ENCODE data around the gene TAGLN3.

DNA sequence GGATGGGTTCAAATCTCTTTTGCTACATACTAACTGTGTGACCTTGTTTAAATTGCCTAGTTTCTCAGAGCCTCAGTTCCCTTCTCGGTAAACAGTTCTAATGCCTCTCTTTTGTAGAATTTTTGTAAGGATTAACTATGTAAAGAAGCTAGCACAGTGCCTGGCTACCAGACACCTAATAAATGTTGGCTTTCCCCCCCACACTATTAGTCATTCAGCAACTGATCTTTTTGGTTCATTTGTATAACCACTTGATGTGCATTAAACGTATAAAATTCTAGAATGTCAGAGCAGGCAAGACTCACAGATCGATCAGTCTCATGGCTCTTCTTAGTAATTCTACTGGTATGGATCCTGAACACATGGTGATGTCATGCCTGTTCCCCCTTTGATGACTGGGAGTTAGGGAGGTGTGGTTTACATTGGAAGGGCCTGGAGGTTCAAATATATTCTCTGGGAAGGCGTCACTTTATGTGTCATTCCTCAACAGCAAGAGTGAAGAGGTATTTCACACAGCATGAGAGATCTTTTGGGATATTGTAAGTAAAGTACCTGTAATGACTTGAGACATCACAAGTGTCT lies 6.5 kb downstream of the TAGLN3 start:
- TF ChIP-seq, protein P1, sequence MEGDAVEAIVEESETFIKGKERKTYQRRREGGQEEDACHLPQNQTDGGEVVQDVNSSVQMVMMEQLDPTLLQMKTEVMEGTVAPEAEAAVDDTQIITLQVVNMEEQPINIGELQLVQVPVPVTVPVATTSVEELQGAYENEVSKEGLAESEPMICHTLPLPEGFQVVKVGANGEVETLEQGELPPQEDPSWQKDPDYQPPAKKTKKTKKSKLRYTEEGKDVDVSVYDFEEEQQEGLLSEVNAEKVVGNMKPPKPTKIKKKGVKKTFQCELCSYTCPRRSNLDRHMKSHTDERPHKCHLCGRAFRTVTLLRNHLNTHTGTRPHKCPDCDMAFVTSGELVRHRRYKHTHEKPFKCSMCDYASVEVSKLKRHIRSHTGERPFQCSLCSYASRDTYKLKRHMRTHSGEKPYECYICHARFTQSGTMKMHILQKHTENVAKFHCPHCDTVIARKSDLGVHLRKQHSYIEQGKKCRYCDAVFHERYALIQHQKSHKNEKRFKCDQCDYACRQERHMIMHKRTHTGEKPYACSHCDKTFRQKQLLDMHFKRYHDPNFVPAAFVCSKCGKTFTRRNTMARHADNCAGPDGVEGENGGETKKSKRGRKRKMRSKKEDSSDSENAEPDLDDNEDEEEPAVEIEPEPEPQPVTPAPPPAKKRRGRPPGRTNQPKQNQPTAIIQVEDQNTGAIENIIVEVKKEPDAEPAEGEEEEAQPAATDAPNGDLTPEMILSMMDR (conservative IDR thresholded peaks at IDR 0.05 in 1 of 2, IDR thresholded peaks at IDR 0.05 in 1 of 2; ENCODE audit: extremely low read depth in 1 of 2, insufficient read depth in 1 of 2, low read depth in 1 of 2, low read length in 2 of 2), result no peak
- TF ChIP-seq EZH2 (IDR thresholded peaks at IDR 0.05; ENCODE audit: borderline replicate concordance, low read length), result no peak

All from mammary epithelial cell (primary cell).